HG02938 (cell line): ENCODE measurements around the gene HOXA1.

Experiments used
- ATAC-seq: cut with Tn5 transposase; IDR thresholded peaks from one replicate; pipeline ENCODE4 v1.9.1; 2021; ENCODE audit warnings: mild to moderate bottlenecking, moderate library complexity; ENCODE audit not compliant: unreplicated experiment

HOXA1 gene

DNA sequence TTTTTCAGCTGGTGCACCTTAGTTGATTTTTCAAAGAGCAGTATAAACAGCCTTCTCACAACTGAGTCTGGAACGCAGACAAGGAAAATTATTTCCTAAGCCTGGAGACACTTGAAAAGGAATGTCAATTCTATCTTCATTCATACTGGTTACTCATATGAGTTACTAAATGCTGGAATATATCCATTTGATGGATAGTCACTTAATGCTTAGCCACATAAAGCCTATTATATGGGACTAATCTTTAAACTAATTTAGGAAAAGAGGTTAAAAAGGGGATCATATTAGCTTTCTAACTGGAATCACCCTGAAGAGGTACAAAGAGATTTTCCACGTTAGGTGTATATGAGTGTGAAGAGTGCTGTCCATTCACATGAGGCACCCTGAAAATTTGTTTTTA lies 36.4 kb upstream of the HOXA1 start:
- ATAC-seq = no peak

DNA sequence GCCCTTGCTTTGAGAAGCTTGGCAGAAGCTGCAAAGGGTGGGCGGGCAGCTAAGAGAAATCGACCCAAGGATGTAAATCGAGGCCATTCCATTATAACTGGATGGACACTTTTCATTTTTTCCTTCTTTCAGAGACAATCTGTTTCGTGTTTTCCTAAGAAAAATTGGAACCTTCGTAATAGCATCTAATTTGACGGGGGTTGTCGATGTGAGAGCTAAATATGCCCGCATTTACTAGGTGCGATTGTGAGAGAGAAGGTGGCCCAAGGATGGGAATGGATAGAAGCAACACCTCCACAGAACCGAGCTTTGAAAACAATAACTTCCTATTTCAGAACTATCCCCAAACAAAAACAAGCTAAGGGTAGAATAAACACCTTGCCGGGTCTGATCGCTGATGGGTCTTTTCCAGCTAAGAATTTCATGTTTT lies 35.6 kb upstream of the HOXA1 start:
- ATAC-seq = no peak

DNA sequence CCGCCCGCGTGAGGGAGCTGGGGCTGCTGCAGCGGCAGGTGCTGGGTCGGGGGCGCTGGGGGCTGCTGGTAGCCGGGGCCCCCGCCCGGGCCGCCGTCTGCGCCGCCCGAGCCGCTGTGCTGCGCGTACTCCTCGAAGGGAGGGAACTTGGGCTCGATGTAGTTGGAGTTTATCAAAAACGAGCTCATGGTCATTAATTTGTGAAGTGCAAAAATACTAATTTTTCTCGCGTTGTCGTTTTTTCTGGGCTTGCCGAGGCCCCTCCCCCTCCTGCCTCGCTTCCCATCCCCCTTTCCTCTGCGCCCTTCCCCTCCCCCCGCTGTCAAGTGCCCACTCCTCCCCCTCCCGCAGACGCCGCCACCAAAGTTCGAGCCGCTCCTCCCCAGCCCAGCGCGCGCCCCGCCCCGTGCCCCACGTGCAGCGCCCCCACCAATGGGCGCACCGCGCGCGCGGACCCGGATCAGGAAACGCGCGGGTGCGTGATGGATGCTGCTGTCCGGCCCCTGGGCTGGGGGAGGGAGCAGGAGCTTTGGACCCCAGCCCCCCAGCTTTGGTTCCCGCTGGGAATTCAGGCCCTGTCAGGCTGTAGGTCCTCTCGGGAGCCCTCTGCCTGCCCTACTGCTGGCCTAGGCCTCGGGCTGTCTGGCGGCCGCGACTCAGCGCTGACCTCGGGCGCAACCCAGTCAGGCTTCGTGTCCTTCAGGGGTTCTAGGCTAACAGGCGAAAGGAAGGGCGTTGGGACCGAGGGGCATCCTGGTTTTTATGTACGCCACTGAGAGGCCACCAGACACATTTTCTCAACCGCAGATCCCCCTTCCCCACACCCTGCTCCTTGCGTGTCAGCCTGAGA lies 35.0 kb upstream of the HOXA1 start, which contains the start of gene HOXA4:
Gene HOXA4, minus strand, starts transcription at position 218 of the 850 bp plus-strand sequence. Its CDS starts 24 bp downstream, at position 194.
- no peak for ATAC-seq

DNA sequence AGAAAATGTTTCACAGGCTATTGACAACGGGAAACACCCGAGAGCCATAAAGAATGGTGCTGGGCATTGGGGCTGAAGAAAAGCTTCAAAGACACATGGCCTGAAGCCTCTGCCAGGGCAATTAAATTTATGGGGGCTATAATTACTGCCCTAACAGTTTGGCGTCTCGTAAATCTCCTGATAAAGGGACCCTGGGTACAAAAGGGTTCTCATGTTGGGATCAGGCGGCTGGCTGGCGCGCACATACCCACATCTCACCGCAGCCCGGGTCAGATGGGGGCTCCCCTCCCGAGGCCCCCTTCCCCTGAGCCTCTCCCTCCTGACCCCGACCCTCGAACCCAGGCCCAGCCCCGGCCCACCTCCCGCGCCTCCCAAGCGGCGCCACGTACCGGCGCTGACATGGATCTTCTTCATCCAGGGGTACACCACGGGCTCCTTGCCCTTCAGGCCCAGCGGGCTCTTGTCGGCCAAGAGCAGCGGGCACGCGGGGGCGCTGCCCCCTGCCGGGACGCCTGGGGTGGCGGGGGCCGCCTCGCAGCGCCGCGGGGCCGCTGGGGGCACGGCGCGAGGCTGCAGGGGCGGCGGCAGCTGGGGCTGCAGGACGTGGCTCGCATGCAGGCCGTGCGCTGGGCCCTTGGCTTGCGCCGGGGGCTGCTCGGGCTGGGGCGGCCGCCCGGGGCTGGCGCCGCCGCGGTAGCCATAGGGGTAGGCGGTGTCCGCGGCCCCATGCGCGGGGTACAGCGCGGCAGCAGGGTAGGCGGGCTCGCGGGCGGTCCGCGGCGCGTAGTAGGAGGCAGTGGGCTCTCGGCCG lies 34.1 kb upstream of the HOXA1 start:
- no peak for ATAC-seq

DNA sequence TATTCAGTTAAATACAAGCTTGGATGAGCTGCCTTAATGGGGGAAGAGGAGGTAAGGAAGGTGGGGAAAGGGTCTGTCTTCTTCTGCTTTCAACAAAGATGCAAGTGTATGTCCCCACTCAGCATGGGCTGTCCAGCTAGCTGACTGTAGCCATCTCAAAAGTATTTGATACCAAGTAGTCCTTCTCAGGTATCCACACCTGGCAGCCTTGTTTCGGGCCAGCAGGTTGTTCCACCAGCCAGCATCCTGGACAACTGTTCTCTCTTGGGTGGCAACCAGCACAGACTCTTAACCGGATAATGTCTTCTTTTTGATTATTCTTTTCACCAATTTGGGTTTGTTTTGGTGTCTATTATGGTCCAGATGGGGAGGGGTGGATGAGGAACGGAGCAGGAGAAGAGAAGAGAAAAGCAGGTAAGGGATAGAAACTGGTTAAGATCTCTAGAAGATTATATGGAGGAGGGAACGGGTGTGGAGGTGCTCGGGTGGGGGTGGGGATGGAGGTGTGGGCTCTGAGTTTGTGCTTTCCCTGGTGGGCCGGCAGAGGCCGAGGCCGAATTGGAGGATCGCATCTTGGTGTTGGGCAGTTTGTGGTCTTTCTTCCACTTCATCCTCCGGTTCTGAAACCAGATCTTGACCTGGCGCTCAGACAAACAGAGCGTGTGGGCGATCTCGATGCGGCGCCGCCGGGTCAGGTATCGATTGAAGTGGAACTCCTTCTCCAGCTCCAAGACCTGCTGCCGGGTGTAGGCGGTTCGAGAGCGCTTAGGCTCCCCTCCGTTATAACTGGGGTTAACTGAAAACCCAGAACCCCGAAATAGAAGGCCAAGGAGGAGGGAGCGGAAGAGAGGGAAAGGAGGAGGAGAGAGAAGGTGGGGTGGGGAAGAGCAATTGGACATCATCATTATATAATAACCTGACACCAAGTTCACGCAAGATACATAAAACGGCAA lies 33.3 kb upstream of the HOXA1 start:
- ATAC-seq = no peak

DNA sequence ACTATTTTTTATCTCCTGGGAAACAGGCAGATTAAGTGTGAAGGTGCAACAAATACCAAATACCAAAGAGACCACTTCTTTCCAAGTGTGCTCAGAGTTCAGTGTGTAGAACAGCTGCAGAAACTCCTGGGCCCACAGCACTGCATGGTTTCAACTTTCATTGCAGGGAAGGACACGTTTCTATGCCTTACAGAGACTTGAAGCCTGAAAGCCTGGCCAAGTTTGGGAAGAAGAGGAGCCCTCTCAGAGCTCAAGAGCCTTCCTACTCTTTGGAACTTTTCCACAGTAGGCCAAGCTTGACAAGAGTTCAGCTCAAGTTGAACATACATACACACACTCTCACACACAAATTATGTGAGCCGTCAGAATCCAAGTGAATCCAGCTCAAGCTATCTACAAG lies 32.2 kb upstream of the HOXA1 start:
- ATAC-seq = no peak

DNA sequence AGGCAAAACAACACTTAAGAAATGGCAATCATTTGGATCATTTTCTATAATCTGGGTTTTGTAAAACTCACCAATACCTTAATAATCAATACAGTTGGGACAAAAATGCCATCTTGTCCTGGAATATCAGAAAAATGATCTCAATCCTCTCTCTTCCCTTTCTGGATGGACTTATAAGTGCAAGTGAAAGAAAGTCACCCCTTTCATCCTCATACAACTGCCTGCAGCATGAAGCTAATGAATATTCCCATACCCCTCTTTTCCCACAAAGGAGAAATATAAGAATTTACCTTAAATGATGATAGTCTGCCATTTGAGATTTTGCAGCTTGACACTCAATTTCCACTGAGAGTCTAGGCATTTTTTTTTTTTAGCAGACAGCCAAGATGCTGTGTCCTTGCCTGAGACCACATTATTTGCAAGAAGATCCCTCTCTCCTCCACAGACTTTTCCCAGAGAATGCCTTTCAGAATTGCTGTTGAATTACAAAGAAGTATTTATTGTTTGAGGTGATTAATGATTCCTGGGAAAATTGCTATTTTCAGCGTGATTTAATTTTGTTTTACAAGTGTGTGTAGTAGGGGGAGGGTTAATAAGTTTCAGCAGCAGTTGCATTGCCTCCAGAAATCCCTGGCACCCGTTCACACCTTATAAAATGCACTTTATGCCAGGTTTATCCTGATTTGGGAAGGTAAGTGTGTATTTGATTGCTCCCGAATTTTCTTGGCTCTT lies 31.0 kb upstream of the HOXA1 start:
- ATAC-seq = no peak

GRCh38 chr7:27125986-27126394 lies 30.2 kb upstream of the HOXA1 start:
- ATAC-seq = no peak

- ATAC-seq = no peak
Observed at GRCh38 chr7:27124902-27125689, 29.3 kb upstream of the HOXA1 start.

DNA sequence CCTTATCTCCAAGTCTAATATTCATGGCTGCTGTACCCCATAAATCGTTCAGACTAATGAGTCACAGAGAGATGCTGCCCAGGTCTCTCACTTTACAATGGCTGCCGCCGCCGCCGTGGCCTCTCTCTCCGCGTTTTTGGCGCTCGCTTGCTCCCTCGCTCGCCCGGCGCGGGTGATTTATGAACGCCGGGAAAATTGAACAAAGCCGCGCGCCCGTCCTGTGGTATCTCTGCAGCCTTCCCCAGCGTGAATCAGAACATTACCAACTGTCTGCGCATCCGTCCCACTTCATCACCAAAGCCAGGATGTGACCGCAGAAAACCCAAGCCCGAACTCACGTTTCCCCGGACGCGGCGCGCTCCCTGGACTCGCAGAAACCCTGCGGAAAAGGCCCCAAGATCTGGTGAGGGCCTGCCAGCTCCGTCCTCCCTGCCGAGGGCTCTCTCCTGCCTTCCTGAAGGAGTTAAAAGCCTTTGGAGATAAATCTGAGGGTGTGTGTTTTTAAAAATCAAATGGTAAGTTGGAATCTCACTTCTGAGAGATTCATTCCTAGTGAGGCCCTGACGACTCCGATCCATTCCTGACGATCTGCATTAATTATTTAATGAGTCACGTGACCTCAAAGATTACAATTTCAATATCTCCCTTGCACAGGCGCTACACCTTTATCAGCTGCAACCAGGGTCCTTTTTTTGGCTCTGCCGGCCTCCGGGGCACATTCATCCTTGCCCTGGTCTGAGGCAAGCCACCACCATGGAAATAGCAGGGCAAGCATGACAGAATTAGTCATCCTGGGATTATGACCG lies 28.5 kb upstream of the HOXA1 start:
- no peak for ATAC-seq

DNA sequence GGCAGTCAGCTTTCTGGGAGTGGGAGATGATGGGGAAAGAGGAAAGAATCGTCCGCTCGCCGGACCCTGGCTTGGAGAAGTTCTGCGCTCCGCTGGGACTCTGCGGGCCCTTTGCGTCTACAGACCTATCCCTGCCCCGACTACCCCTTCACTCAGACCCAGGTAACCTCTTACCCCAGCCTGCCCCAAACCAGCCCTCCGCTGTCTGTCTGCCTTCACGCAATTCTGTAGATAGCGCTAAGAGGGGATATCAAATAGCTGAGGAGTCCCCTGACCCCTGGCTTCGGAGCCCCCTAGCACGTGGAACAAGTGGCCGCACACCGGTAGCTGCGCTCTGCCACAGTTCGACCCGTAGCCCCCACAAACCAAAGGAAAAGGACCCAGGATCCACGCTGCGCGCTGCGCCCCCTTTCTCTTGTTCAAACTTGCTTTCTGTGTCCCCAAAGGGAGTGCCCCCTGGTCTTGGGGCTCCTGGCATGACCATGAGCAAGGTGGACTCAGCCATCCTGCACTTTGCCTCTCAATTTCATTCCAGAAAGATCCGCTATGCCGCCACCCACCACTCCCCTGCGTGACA lies 27.8 kb upstream of the HOXA1 start:
- ATAC-seq = no peak

DNA sequence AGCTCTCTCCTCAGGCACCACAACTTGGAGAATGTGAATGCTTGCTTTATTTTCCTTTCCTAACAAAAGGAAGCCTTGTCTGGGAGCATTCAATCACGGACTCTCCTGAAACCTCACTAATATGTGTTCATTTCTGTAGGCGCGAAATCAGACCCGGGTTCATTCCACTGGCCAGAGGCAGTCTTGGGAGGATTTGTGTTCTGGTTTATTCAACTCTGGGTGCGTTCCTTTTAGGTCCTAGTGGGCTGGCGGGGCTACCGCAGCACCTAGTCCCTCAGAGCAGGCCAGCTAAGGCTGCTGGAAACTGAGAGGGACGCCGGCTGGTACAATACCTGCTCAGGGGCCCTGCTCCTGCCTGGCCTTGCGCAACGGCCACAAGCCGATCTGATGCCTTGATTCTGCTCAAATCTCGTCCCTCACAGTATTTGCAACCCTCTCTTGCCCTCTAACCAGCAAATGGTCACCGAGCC lies 27.2 kb upstream of the HOXA1 start:
- ATAC-seq = no peak

DNA sequence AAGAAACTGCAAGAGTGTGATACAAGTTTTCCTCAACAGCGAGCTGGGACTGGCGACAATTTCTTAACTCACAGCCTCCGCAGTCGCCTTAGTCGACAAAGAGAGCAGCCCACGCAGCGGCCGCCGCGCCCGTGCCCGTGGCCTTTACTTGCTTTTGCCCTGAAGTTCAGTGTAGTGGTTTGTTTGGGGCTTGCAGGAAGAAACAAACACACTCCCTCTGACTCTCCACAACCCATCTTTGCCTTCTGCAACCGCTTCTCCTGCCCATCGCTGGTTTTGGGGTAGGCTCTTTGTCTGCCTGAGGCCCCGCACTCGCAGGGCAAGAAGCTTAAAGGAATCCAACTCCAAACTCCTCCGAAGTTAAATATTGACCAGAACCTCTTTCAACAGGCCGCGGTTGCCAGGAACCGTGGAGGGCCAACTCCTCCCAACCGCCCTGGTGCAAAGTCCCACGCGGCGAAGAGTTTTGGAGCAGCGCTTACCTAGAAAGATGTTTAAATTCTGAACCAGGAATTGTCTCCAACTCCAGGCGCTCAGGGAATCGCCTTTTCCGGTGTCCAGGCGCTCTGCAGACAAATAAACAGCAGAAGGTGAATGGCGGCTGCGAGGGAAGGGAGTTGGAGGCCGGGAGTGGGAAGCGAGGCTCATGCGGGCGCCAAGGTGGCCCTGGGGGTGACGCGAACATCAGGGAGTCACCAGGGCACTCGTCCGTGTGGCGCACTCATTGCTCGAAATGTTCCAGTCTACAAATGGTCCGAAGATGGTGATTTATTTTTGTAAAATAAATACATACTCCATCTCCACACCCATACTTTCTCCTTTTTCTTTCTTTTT lies 26.5 kb upstream of the HOXA1 start:
- no peak for ATAC-seq

GRCh38 chr7:27121684-27122076 lies 25.9 kb upstream of the HOXA1 start:
- ATAC-seq = no peak

DNA sequence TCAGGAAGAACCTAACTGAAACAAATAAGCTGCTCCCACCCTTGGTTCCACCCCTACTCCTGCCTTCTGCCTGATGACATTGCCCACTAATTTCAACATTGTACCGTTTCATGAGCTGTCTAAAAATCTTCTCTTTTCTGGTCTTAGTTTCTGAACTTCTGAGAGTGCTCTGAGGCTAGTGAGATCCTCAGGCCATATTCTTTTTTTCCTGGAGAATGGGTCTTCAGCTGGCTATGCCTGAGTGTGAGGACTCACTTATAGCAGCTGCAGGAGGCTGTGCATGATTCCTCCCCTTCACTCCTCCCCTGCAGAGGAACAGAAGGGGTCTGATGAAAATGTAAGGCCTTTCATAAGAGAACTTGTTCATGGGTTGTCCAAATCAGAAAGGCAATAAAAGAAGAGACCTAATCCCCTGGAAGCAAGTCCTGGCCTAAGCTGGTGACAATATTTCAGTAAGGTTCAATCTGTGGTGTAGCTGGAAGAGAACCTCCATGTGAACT lies 23.7 kb upstream of the HOXA1 start:
- ATAC-seq = no peak

- ATAC-seq = no peak
Observed at GRCh38 chr7:27118580-27118979, 22.8 kb upstream of the HOXA1 start.

- ATAC-seq = no peak
Observed at GRCh38 chr7:27117887-27118491, 22.2 kb upstream of the HOXA1 start.
